Activated T-cell treated with anti-CD3 and anti-CD28 coated beads for 4 hours (primary cell): ENCODE measurements around the gene FSHB.
"Not testable (repeated sequence)": the region's sequence is repeated elsewhere in the genome, so short reads cannot be mapped to it uniquely, and the experiment has no call there.

ENCODE experiments used
- DNase-seq: peaks from one replicate; pipeline ENCODE4 v3.0.0-alpha.2; 2020

FSHB gene

GRCh38 chr11:30230714-30231113 is at the start of gene FSHB:
Gene FSHB (plus strand): TSS chr11:30231014. CDS start chr11:30231903, 889 bp downstream.
- no peak for DNase-seq

- no peak for DNase-seq
Measured at GRCh38 chr11:30186748-30187147, 44.1 kb upstream of the FSHB start.

GRCh38 chr11:30192620-30193019 is 38.2 kb upstream of the FSHB start:
- no peak for DNase-seq

- DNase-seq, result peak; percentile 6
Measured at GRCh38 chr11:30196400-30197206, 34.2 kb upstream of the FSHB start.

GRCh38 chr11:30197869-30198268 is 32.9 kb upstream of the FSHB start:
- no peak for DNase-seq

- DNase-seq, result not testable (repeated sequence)
Measured at GRCh38 chr11:30202989-30203388, 27.8 kb upstream of the FSHB start.

GRCh38 chr11:30203850-30204249 is 27.0 kb upstream of the FSHB start:
- DNase-seq, result no peak

GRCh38 chr11:30206249-30206996 is 24.4 kb upstream of the FSHB start:
- no peak for DNase-seq

- DNase-seq, result no peak
Measured at GRCh38 chr11:30210357-30210756, 20.5 kb upstream of the FSHB start.

- no peak for DNase-seq
Measured at GRCh38 chr11:30216534-30216933, 14.3 kb upstream of the FSHB start.

- no peak for DNase-seq
Measured at GRCh38 chr11:30218278-30218677, 12.5 kb upstream of the FSHB start.

- no peak for DNase-seq
Measured at GRCh38 chr11:30225642-30226041, 5.2 kb upstream of the FSHB start.

- no peak for DNase-seq
Measured at GRCh38 chr11:30228323-30228884, 2.4 kb upstream of the FSHB start.

- no peak for DNase-seq
Measured at GRCh38 chr11:30239025-30239424, 8.2 kb downstream of the FSHB start.

GRCh38 chr11:30244265-30244664 is 13.5 kb downstream of the FSHB start:
- DNase-seq, result no peak

GRCh38 chr11:30245621-30246020 is 14.8 kb downstream of the FSHB start:
- DNase-seq, result no peak

- no peak for DNase-seq
Measured at GRCh38 chr11:30254307-30255298, 23.8 kb downstream of the FSHB start.

GRCh38 chr11:30255637-30256036 is 24.8 kb downstream of the FSHB start:
- DNase-seq, result no peak

- DNase-seq, result no peak
Measured at GRCh38 chr11:30257058-30257457, 26.2 kb downstream of the FSHB start.

- DNase-seq, result no peak
Measured at GRCh38 chr11:30258679-30259078, 27.9 kb downstream of the FSHB start.

GRCh38 chr11:30260813-30261212 is 30.0 kb downstream of the FSHB start:
- DNase-seq, result no peak

GRCh38 chr11:30261821-30262220 is 31.0 kb downstream of the FSHB start:
- DNase-seq, result no peak

- not testable (repeated sequence) for DNase-seq
Measured at GRCh38 chr11:30268638-30269037, 37.8 kb downstream of the FSHB start.
